ENCODE results near the gene DLG3. TPM values are rescaled to one million over a fixed set of nuclear protein-coding genes. Genes with fewer than 3 reads are reported as not detected.

DLG3 gene
- polyA plus RNA-seq, 1 donor (not counting 4 experiments of a cell fraction or from before 2014, with no cell fraction given): 10.1 TPM

DNA sequence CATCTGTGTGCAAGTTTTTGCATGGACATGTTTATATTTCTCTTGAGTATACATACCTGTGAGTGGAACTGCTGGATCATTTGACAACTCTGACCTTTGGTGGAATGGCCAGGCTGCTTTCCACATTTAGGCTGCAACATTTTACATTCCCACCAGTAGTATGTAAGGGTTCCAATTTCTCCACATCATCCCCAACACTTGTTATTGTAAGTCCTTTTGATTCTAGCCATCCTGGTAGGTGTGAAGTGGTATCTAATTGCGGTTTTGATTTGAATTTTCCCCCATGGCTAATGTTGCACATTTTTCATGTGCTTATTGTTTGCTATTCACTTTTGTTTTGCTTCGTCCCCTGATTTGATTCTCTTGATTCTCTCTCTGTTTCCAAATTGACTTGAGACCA lies 16.4 kb downstream of the DLG3 start:
- peaks cover 3% of the 10 kb centered on the region for H3K4me1 ChIP-seq (ENCODE audit: control insufficient read depth, extremely low read depth, insufficient read depth, low read length)
- no peak for DNase-seq (ENCODE audit: low read depth, low spot score)
- TF ChIP-seq CTCF (optimal IDR thresholded peaks at IDR 0.05 in 1 of 3, IDR thresholded peaks at IDR 0.05 in 1 of 3, conservative IDR thresholded peaks at IDR 0.05 in 1 of 3; ENCODE audit: extremely low read depth in 1 of 3, insufficient read depth in 2 of 3, low read length in 3 of 3): no peak
- no peak for TF ChIP-seq EZH2 (IDR thresholded peaks at IDR 0.05; ENCODE audit: low read length)
- no peaks in the 10 kb centered on the region for H3K79me2 ChIP-seq (ENCODE audit: control insufficient read depth, insufficient read depth, low read length)
- no peak overlapping the region for H2AFZ ChIP-seq (ENCODE audit: control insufficient read depth, low read length)
- no peaks in the 10 kb centered on the region for H3K36me3 ChIP-seq (ENCODE audit: control insufficient read depth in 2 of 2, extremely low read depth in 1 of 2, insufficient read depth in 2 of 2, low read length in 2 of 2)
- no peaks in the 10 kb centered on the region for H4K20me1 ChIP-seq (ENCODE audit: control insufficient read depth, extremely low read depth, insufficient read depth, low read length)
- FAIRE-seq: no peak
- no peak overlapping the region for H3K4me3 ChIP-seq (ENCODE audit: control insufficient read depth in 2 of 3, extremely low read depth in 1 of 3, insufficient read depth in 2 of 3, low read depth in 1 of 3, low read length in 3 of 3)
- H3K9me3 ChIP-seq (ENCODE audit: control insufficient read depth, low read depth, low read length): no peaks in the 10 kb centered on the region
- H3K27ac ChIP-seq (ENCODE audit: control insufficient read depth, insufficient read depth, low read length): no peak overlapping the region
- dilution Hi-C loops (cut with MboI; ENCODE audit: extremely low pct_ligation_motif_present, low sequenced_read_pairs): no loop called here
- H3K9ac ChIP-seq (ENCODE audit: control insufficient read depth, extremely low read depth, insufficient read depth, low read length): no peak overlapping the region
- no peaks in the 10 kb centered on the region for H3K9me1 ChIP-seq (ENCODE audit: control insufficient read depth, extremely low read depth, insufficient read depth, low read length)
- H3K4me2 ChIP-seq (ENCODE audit: control insufficient read depth, extremely low read depth, insufficient read depth, low read depth, low read length): no peak overlapping the region
- H3K27me3 ChIP-seq (ENCODE audit: control insufficient read depth, extremely low read depth, insufficient read depth, low read length): no peaks in the 10 kb centered on the region

- no peak overlapping the region for H3K27ac ChIP-seq (ENCODE audit: control insufficient read depth, insufficient read depth, low read length)
- DNase-seq (ENCODE audit: low read depth, low spot score) (no peak), FAIRE-seq (no peak)
- H3K9me3 ChIP-seq (ENCODE audit: control insufficient read depth, low read depth, low read length): no peaks in the 10 kb centered on the region
- no peak overlapping the region for H3K4me2 ChIP-seq (ENCODE audit: control insufficient read depth, extremely low read depth, insufficient read depth, low read depth, low read length)
- no peaks in the 10 kb centered on the region for H3K36me3 ChIP-seq (ENCODE audit: control insufficient read depth in 2 of 2, extremely low read depth in 1 of 2, insufficient read depth in 2 of 2, low read length in 2 of 2)
- H3K27me3 ChIP-seq (ENCODE audit: control insufficient read depth, extremely low read depth, insufficient read depth, low read length): no peaks in the 10 kb centered on the region
- H3K79me2 ChIP-seq (ENCODE audit: control insufficient read depth, insufficient read depth, low read length): no peaks in the 10 kb centered on the region
- no peaks in the 10 kb centered on the region for H4K20me1 ChIP-seq (ENCODE audit: control insufficient read depth, extremely low read depth, insufficient read depth, low read length)
- dilution Hi-C loops (cut with MboI; ENCODE audit: extremely low pct_ligation_motif_present, low sequenced_read_pairs): no loop called here
- TF ChIP-seq EZH2 (IDR thresholded peaks at IDR 0.05; ENCODE audit: low read length): no peak
- TF ChIP-seq CTCF (optimal IDR thresholded peaks at IDR 0.05 in 1 of 3, IDR thresholded peaks at IDR 0.05 in 1 of 3, conservative IDR thresholded peaks at IDR 0.05 in 1 of 3; ENCODE audit: extremely low read depth in 1 of 3, insufficient read depth in 2 of 3, low read length in 3 of 3): no peak
- no peak overlapping the region for H3K9ac ChIP-seq (ENCODE audit: control insufficient read depth, extremely low read depth, insufficient read depth, low read length)
- H3K4me1 ChIP-seq (ENCODE audit: control insufficient read depth, extremely low read depth, insufficient read depth, low read length): no peaks in the 10 kb centered on the region
- no peak overlapping the region for H2AFZ ChIP-seq (ENCODE audit: control insufficient read depth, low read length)
- H3K4me3 ChIP-seq (ENCODE audit: control insufficient read depth in 2 of 3, extremely low read depth in 1 of 3, insufficient read depth in 2 of 3, low read depth in 1 of 3, low read length in 3 of 3): no peak overlapping the region
- H3K9me1 ChIP-seq (ENCODE audit: control insufficient read depth, extremely low read depth, insufficient read depth, low read length): no peaks in the 10 kb centered on the region
Measured at GRCh38 chrX:70464051-70464450, 19.4 kb downstream of the DLG3 start.

Measured in keratinocyte (primary cell).